KOPT-K1 (cell line): Measurements from ENCODE around the gene CANX.
A peak's percentile ranks its signal among the peaks of the same experiment; 100 is the strongest.
"Not testable (repeated sequence)": the region's sequence is repeated elsewhere in the genome, so short reads cannot be mapped to it uniquely, and the experiment has no call there.

ENCODE experiments used
- H3K27ac ChIP-seq: fragments of 200-600 bp; sonication (generic); 2 replicates; pipeline ENCODE4 v1.5.1; 2016; ENCODE audit warnings: antibody characterized with exemption, mild to moderate bottlenecking, low read depth, low read length; ENCODE audit not compliant: poor library complexity, severe bottlenecking
- H3K36me3 ChIP-seq: fragments of 200-600 bp; sonication (generic); 2 replicates; pipeline ENCODE4 v1.5.1; 2017; ENCODE audit warnings: antibody characterized with exemption, mild to moderate bottlenecking, low read length, moderate library complexity; ENCODE audit not compliant: insufficient read depth
- H3K9me3 ChIP-seq: fragments of 200-600 bp; sonication (generic); 2 replicates; pipeline ENCODE4 v1.5.1; 2017; ENCODE audit warnings: antibody characterized with exemption, low read length, mild to moderate bottlenecking; ENCODE audit not compliant: insufficient read depth, poor library complexity, severe bottlenecking

The CANX gene

DNA sequence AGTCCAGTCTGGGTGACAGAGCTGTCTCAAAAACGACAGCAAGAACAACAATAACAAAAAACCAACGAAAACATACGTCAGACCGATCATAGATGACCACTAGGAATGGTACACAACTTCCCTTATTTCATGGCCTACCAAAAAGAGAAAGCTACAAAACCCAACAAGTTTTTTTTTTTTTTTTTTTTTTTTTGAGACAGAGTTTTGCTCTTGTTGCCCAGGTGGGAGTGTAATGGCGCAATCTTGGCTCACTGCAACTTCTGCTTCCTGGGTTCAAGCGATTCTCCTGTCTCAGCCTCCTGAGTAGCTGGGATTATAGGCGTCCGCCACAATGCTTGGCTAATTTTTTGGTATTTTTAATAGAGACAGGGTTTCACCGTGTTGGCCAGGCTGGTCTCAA lies 9.6 kb upstream of the CANX start:
- not testable (repeated sequence) for H3K9me3 ChIP-seq, H3K27ac ChIP-seq, H3K36me3 ChIP-seq

DNA sequence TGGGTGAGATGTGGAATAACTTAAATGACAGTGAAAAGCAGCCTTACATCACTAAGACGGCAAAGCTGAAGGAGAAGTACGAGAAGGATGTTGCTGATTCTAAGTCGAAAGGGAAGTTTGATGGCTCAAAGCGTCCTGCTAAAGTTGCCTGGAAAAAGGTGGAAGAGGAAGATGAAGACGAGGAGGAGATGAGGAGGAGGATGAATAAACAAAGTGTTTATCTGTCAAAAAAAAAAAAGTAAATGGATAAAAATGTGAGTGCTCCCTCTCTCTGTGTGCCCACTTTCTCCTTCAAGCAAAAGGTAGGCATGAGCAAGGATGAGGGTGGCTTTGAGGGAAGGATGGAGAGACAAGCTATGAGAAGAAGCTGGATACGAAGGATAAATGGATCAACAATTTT lies 4.2 kb upstream of the CANX start:
- Histone ChIP-seq H3K27ac (no peak overlapping the region), H3K36me3 (no peaks in the 10 kb centered on the region), H3K9me3 (no peaks in the 10 kb centered on the region)

DNA sequence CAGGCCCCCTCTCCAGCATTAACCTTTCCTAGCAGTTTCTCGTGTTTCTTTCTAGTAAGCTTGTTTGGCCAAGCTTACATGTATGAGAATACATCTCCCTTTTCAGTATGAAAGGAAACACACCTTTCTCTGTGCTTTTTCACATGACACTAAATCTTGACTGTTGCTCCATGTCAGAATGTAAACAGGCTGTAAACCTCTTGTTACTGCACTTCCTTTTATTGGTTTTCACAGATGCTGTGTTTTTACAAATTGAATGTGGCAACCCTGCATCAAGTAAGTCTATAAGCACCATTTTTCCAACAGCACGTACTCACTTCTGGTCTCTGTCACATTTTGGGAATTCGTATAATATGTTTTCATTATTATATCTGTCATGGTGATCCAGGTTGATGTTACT lies 2.2 kb upstream of the CANX start:
- peak overlapping the region; percentile 16 for H3K27ac ChIP-seq
- H3K9me3 ChIP-seq: no peaks in the 10 kb centered on the region
- peaks cover 14% of the 10 kb centered on the region for H3K36me3 ChIP-seq

DNA sequence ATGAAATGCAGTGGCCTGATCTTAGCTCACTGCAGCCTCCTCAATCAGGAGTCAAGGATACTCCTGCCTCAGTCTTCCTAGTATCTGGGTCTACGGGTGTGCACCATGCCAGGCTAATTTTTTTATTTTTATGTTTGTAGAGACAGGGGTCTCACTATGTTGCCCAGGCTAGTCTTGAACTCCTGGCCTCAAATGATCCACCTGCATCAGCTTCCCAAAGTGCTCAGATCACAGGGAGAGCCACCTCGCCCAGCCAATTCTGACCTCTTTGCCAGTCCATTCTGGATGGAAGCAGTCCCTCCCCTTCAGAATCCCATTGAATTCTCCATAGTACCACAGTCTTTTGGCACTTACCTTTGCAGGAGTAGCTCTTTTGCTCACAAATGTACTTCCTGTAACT lies 1.7 kb upstream of the CANX start:
- no peaks in the 10 kb centered on the region for H3K9me3 ChIP-seq
- peak overlapping the region; percentile 98 for H3K27ac ChIP-seq
- H3K36me3 ChIP-seq: peaks cover 19% of the 10 kb centered on the region

DNA sequence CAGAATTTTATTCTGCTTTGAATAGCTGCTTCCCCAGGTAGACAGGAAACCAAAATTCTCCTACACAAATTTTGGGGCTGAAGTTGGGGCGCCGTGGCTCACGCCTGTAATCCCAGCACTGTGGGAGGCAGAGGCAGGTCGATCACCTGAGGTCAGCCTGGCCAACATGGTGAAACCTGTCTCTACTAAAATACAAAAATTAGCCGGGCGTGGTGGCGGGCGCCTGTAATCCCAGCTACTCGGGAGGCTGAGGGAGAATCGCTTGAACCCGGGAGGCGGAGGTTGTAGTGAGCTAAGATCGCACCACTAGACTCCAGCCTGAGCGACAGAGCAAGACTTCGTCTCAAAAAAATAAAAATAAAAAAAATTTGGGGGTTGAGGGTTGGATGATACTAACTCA lies 1.2 kb upstream of the CANX start:
- peaks cover 24% of the 10 kb centered on the region for H3K36me3 ChIP-seq
- peak overlapping the region; percentile 98 for H3K27ac ChIP-seq
- H3K9me3 ChIP-seq: not testable (repeated sequence)

DNA sequence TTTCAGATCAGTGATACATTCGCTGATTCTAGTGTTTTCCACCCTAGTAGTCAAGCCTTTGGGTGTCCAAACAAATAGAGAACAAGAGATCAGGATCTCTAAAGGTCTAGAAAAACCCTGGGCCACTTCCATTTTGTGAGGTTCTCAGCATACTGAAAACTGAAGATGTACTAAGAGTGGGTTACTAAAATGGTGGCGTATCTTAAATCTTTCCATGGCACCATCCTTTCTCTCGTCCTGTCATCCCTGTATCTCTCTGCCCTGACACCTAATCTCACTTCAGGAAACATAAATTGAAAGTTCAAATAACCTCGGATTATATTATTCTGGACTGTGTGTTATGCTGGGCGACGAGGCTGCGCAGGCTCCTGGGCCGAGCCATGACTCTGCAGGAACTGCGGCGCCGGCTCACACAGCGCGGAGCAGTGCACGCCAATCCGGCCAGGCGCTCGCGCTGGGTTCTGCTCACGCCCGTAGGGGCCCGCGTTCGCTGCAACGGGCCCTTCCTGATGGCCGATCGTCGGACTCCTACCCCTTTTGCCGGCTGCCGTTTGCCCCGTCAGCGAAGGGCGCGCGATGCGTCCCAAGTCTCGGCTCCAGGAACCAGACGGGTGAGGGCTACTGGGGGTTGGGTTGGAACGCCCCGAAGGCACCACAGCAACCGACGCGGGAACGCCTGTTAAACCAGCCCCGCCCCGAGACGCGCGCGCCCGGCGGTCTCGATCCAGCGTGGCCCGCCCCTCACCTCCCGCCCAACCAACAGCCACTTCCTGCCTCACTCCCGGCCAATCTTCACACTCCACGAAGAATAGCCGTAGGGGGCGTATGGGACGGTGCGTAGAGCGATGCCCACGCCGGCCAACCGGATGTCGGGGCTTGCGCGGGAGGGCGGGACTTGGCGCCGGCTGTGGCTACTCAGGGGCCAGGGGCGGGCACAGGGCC lies 503 bp upstream of the CANX start:
- H3K9me3 ChIP-seq: no peaks in the 10 kb centered on the region
- peak overlapping the region; percentile 98 for H3K27ac ChIP-seq
- H3K36me3 ChIP-seq: peaks cover 31% of the 10 kb centered on the region

DNA sequence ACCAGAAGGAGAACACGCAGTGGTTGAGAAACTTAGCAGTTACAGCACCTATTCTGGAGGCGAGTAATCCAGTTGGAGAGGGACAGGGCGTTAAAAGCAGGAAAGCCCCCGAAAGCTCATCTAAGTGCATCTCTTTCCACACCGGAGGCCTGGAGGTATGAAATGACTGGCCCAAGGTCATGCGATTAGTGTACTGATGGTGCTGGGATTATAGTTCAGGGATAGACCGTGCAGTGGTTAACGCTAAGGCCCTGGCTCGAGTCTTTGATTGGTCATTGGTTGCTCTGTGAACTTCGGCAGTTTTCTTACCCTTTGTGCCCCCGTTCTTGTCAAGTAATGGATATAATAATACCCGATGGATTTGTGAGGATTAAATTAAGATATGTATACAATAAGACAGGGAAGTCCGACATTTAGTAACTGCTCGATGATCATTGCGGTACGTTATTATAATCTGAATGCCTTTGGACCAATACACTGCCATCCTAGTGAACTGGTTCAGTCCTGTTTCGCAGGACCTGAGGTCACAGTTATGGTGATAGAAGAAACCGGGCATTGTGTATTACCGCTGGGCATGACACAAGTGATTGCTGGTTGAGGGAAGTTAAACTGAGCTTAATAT lies 960 bp downstream of the CANX start:
- no peaks in the 10 kb centered on the region for H3K9me3 ChIP-seq
- peak overlapping the region; percentile 98 for H3K27ac ChIP-seq
- peaks cover 44% of the 10 kb centered on the region for H3K36me3 ChIP-seq

DNA sequence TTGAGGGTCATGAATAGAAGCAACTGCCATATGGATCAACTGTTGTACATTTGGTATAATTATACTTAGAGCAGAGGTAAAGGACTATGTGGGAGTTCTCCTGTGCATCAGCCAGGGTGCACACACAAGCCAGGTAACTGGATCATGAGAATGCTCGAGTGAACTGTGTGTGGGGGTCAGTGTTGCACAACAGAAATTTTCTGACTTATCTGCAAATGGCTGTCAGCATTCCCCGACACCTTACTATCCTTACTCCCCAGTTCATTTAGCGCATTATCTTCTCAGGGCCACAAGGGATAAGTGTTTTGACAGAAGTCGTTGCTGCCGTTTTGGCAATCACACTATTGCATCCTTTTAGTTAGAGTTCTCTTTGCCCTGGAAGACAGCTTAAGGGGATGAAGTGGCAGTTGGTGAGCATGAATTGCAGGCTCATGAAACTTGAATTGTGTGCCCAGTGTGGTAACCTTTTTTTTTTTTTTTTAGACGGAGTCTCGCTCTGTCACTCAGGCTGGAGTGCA lies 1.7 kb downstream of the CANX start:
- Histone ChIP-seq H3K9me3 (no peaks in the 10 kb centered on the region), H3K36me3 (peaks cover 51% of the 10 kb centered on the region), H3K27ac (peak overlapping the region; percentile 98)

DNA sequence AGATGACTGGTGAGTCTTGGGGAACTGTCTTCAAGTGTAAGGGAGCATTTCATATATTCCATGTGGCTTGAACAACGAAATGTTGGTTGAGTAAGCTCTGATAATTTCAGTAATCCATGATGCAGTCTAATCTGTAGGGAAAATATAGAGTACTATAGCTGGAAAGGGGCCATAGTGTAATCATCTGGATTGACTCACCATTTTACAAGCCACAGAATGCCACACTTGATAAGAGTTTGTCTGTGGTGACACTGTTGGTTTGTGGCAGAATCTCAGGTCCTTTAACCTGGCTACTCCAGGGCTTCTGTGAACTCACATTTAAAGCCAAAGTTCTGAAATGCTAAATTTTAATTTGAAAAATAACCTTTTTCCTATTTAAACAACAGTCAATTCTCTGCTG lies 17.5 kb downstream of the CANX start:
- Histone ChIP-seq H3K9me3 (no peaks in the 10 kb centered on the region), H3K27ac (no peak overlapping the region), H3K36me3 (peaks cover 99% of the 10 kb centered on the region)

DNA sequence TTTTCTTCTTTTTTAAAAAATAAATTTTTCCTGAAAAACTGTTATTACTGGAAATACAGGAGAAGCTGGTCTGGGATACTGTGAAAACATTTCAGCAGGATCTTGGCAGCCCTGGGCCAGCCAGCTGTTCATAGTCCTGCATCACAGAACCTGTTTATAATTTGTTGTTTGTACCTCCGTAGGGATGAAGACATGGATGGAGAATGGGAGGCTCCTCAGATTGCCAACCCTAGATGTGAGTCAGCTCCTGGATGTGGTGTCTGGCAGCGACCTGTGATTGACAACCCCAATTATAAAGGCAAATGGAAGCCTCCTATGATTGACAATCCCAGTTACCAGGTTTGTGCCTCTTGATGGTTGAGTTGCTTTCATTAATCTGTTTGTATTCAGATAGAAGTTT lies 21.5 kb downstream of the CANX start:
- H3K27ac ChIP-seq: no peak overlapping the region
- H3K36me3 ChIP-seq: peaks cover 100% of the 10 kb centered on the region
- H3K9me3 ChIP-seq: no peaks in the 10 kb centered on the region

DNA sequence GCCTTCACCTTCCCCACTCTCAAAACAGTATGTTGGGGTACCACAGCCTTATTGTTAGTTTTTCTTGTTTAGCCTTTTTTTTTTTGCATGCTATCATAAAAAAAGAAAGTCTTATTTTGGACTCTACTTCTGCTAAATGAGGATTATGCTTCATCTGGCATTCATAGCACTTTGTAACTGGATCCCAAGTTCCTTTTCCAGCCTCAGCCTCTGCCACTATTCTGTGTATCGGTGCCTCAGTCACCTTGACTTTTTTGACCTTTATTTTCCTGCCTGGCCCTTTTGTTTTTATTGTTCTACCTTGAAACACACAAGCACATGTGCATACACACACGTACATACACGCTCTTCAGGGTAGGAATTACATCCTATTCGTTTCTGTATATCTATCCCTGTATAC lies 25.4 kb downstream of the CANX start:
- Histone ChIP-seq H3K9me3 (no peaks in the 10 kb centered on the region), H3K36me3 (peaks cover 100% of the 10 kb centered on the region), H3K27ac (no peak overlapping the region)

DNA sequence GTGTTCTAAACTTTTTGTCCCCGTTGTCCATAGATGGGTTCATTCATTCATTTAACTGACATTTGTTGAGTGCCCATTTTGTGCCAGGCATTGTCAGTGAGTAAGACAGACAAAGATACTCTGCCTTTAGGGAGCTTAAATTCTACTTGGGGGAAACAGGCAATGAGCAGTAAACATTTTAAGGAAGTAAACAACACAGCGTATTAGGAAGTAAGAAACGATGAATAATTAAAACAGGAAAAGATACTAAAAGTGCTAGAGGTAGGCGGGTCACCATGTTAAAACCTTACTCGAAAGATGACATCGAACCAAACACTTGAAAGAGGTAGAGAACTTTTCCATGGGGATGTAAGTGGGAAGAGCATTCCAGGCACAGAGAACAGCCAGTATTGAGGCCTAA lies 28.3 kb downstream of the CANX start:
- peaks cover 92% of the 10 kb centered on the region for H3K36me3 ChIP-seq
- no peak overlapping the region for H3K27ac ChIP-seq
- no peaks in the 10 kb centered on the region for H3K9me3 ChIP-seq

DNA sequence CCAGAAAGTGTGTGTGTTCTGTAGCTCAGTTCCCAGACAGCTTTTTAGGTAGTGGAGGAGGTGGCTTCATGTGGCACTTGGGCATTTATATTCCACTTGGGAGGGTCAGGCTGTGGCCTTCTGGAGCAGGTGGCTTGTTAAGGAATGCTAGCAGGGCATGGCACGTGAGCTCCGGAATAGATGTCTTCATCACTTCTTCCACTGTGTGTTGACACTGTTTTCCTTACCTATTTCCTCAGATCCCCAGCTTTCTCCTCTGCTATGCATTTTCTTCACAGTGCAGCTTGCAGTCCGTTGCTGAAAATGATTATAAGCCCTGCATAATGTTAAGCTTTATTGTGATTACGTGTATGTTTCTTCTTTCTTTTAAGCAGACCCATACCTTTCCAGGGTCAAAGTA lies 30.5 kb downstream of the CANX start:
- no peaks in the 10 kb centered on the region for H3K9me3 ChIP-seq
- no peak overlapping the region for H3K27ac ChIP-seq
- H3K36me3 ChIP-seq: peaks cover 70% of the 10 kb centered on the region

DNA sequence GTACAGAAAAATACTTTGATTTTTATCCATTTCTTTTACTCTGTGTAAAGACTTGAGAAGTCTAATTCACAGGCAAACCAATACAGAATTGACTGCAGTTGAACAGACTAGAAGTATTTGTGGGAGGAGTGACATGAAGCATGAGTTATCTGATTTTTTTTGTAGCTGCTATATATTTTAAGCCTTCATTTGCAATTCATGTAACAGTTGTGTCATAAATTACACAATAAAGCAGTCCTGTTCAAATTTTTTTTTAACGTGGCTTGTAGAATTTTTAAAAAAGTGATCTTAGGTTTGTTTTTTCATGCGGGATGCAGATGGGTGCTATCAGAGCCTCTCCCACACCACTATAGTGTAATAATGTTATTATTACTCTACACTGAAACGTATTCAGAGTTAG lies 31.0 kb downstream of the CANX start:
- H3K27ac ChIP-seq: no peak overlapping the region
- H3K9me3 ChIP-seq: no peaks in the 10 kb centered on the region
- peaks cover 65% of the 10 kb centered on the region for H3K36me3 ChIP-seq

DNA sequence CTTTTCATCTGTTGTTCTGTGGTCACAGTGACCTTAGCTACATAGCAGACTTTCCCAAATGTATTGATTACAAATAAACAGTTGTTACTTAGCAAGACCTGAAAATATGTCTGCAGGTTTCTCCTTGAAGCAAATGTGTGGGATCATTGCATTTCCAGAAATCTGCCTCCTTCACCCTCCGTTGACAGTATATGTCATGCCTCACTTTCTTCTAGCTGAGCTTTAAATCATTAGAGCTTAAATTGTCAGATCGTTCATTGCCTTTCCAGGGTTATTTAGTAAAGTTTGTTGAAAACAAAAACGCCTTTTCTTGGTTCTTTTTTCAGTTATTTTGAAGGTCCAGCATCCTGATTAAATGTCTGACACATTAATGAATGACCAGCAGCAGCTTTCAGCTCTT lies 31.6 kb downstream of the CANX start:
- Histone ChIP-seq H3K27ac (no peak overlapping the region), H3K9me3 (no peaks in the 10 kb centered on the region), H3K36me3 (peaks cover 59% of the 10 kb centered on the region)

DNA sequence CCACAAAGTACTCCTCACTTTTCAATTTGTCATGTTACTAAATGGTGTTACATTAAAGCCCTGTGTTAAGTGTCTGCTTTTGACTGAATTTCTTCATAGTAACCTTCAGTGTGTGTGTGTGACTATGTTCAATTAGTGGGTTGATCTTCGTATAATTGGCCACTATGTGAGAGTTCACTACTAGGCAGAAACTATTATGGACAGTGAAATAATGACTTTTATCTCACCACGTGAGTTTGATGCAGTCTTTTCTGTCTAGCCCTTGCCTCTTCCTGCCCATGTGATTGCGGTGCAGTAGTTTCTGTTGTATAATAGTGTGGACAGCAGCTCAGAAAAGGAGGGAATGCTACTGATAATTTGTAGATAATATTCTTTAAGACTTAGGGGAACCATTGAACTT lies 32.1 kb downstream of the CANX start:
- Histone ChIP-seq H3K27ac (no peak overlapping the region), H3K36me3 (peaks cover 56% of the 10 kb centered on the region), H3K9me3 (no peaks in the 10 kb centered on the region)
